HEK293T (cell line): ENCODE results near the gene MCIDAS.

ENCODE experiments used
- FOXK2 ChIP-seq: fragments of 450-650 bp; IDR thresholded peaks from 2 replicates; pipeline ENCODE4 v1.6.1; 2016; ENCODE audit warnings: mild to moderate bottlenecking
- HDGF ChIP-seq: fragments of 450-650 bp; IDR thresholded peaks from 2 replicates; pipeline ENCODE4 v1.6.1; 2017; ENCODE audit warnings: antibody characterized with exemption, borderline replicate concordance
- SP1 ChIP-seq: fragments of 450-650 bp; IDR thresholded peaks from 2 replicates; pipeline ENCODE4 v1.6.1; 2017
- SUZ12 ChIP-seq: fragments of 450-650 bp; IDR thresholded peaks from 2 replicates; pipeline ENCODE4 v1.6.1; 2016; ENCODE audit warnings: mild to moderate bottlenecking

DNA sequence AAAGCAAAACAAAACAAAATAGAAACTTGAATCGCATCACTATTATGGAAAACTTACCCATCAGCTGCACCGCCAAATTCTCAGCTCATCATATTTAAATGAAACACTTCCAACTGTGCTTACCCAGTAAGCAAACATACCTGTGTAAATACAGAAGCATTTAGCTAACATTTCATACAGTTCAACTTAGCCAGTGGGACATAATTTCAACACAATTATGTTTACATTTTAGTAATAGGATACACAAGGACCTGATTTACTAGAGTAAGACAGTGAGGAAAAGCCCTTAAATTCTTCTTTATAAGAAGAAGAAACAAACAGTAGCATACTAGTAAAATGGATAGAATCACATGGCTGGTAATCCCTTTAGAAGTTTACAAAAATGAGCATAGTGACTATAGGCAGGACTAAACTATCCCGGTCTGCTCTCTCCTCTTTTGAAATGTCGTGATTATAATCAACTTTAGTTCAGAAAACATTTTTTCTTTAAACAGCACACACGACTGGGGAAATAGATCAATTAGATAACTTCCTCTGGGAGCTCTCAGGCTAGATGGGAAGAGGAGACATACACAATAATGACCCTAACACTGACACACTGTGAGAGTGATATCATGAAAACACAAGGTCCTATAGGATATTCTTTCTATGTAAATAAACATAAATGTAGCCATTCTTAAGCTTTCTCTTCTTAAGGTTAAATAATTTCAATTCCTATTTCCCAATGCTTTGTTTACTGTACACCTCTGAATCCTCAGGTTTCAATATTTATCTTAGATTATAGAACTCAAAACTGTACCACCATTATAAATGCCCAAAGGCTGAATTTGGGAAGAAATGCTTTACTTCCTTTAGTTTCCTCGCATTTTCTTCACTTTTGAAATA lies 38.2 kb downstream of the MCIDAS start:
- TF ChIP-seq SUZ12 (no peak), FOXK2 (no peak), SP1 (no peak), HDGF (no peak)
